GM23338 (cell line): Measurements from ENCODE around the gene SPATC1L.

Experiments
- CTCF ChIP-seq, 2 experiments: fragments of 200-600 bp in 1 of 2; sonication (generic) in 1 of 2; conservative IDR thresholded peaks; 2 replicates each; pipeline versions ENCODE4 v1.5.1 to v1.6.1; 2016 to 2017; ENCODE audit warnings: antibody characterized with exemption in 2 of 2, low read depth in 2 of 2, mild to moderate bottlenecking in 2 of 2, moderate library complexity in 1 of 2
- EZH2 ChIP-seq: fragments of 200-600 bp; sonication (generic); IDR thresholded peaks from one replicate; pipeline ENCODE4 v1.8.0; 2017; ENCODE audit warnings: antibody characterized with exemption, mild to moderate bottlenecking, low read depth; ENCODE audit not compliant: unreplicated experiment

DNA sequence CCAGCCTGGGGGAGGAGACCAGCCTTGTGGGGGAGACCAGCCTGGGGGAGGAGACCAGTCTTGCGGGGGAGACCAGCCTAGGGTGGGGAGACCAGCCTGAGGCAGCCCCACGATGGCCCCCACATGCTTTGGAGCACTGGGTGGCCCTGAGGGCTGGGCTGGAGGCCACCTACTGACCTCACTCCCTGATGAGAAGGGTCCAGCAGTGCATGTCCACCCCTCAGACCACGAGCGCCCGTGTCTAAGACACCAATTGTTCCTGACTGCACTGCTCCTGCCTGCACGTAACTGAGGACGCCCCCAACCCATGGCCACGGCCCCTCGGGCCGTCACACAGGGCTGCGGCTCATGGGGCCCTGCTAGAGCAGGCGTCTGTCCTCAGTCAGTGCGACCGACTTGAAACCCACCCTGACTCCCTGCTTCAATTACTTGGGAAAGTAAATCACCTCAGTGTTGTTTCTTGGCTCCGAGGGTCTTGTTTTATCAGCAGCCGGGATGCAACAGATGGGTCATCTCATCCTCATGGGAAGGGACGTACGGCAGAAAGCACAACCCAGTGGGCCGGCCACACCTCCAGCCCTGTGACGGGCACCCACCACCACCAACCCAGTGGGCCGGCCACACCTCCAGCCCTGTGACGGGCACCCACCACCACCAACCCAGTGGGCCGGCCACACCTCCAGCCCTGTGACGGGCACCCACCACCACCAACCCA, at the start of gene SPATC1L:
- TF ChIP-seq CTCF (conservative IDR thresholded peaks at IDR 0.05; ENCODE audit: low read depth in 2 of 2): no peak
- TF ChIP-seq EZH2: no peak
